ENCODE measurements around the gene NTRK1.

Gene NTRK1

GRCh38 chr1:156926175-156926574 lies 65.5 kb downstream of the NTRK1 start (continued):
- TF ChIP-seq ZBTB10 (tag by site-specific recombination; IDR thresholded peaks at IDR 0.05) (no peak), ZNF677 (tag by site-specific recombination; IDR thresholded peaks at IDR 0.05) (no peak), BCL6B (tag by site-specific recombination; IDR thresholded peaks at IDR 0.05) (no peak), IKZF3 (tag by site-specific recombination; IDR thresholded peaks at IDR 0.05) (peak; percentile 60; the same call in 1 of the 2 replicates), FEZF1 (tag by site-specific recombination; IDR thresholded peaks at IDR 0.05) (peak; percentile 78), BCL11A (tag by site-specific recombination; IDR thresholded peaks at IDR 0.05; ENCODE audit: low read depth) (0 out of 2 replicates have a peak, but pooled peaks have one; percentile 25), ZNF114 (tag by site-specific recombination; IDR thresholded peaks at IDR 0.05) (no peak), ZSCAN30 (tag by site-specific recombination; IDR thresholded peaks at IDR 0.05) (peak; percentile 81; the same call in 1 of the 2 replicates), ZFP41 (tag by site-specific recombination; IDR thresholded peaks at IDR 0.05; ENCODE audit: borderline replicate concordance) (no peak), ZNF596 (tag by site-specific recombination; IDR thresholded peaks at IDR 0.05) (no peak), ZNF530 (tag by site-specific recombination; IDR thresholded peaks at IDR 0.05; ENCODE audit: low read depth) (no peak), ELK4 (IDR thresholded peaks at IDR 0.05; ENCODE audit: borderline replicate concordance, low read depth, low read length) (no peak), ZNF18 (tag by site-specific recombination; IDR thresholded peaks at IDR 0.05) (no peak), KLF1 (tag by site-specific recombination; IDR thresholded peaks at IDR 0.05) (peak; percentile 21), ZNF184 (tag by site-specific recombination; IDR thresholded peaks at IDR 0.05) (no peak), YY2 (tag by site-specific recombination; IDR thresholded peaks at IDR 0.05) (no peak; the same call in 1 of the 2 replicates), ZNF354C (tag by site-specific recombination; IDR thresholded peaks at IDR 0.05; ENCODE audit: borderline replicate concordance, low read depth) (no peak), KLF8 (tag by site-specific recombination; IDR thresholded peaks at IDR 0.05) (no peak; the same call in 1 of the 2 replicates), ZNF626 (tag by site-specific recombination; IDR thresholded peaks at IDR 0.05) (no peak), SP2 (tag by site-specific recombination; IDR thresholded peaks at IDR 0.05) (peak; percentile 6; the same call in 1 of the 2 replicates), ZNF830 (tag by site-specific recombination; IDR thresholded peaks at IDR 0.05; ENCODE audit: low read depth) (no peak), ZBTB21 (tag by site-specific recombination; IDR thresholded peaks at IDR 0.05) (peak; percentile 45; the same call in 1 of the 2 replicates), ZBTB8A (tag by site-specific recombination; IDR thresholded peaks at IDR 0.05) (no peak), PATZ1 (tag by site-specific recombination; IDR thresholded peaks at IDR 0.05) (peak; percentile 56)
- TF ChIP-seq, protein P1, sequence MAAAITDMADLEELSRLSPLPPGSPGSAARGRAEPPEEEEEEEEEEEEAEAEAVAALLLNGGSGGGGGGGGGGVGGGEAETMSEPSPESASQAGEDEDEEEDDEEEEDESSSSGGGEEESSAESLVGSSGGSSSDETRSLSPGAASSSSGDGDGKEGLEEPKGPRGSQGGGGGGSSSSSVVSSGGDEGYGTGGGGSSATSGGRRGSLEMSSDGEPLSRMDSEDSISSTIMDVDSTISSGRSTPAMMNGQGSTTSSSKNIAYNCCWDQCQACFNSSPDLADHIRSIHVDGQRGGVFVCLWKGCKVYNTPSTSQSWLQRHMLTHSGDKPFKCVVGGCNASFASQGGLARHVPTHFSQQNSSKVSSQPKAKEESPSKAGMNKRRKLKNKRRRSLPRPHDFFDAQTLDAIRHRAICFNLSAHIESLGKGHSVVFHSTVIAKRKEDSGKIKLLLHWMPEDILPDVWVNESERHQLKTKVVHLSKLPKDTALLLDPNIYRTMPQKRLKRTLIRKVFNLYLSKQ (tag by site-specific recombination; IDR thresholded peaks at IDR 0.05; ENCODE audit: borderline replicate concordance), result no peak
- TF ChIP-seq, protein P2, sequence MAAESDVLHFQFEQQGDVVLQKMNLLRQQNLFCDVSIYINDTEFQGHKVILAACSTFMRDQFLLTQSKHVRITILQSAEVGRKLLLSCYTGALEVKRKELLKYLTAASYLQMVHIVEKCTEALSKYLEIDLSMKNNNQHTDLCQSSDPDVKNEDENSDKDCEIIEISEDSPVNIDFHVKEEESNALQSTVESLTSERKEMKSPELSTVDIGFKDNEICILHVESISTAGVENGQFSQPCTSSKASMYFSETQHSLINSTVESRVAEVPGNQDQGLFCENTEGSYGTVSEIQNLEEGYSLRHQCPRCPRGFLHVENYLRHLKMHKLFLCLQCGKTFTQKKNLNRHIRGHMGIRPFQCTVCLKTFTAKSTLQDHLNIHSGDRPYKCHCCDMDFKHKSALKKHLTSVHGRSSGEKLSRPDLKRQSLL (tag by site-specific recombination; IDR thresholded peaks at IDR 0.05), result no peak
- TF ChIP-seq, protein P3, sequence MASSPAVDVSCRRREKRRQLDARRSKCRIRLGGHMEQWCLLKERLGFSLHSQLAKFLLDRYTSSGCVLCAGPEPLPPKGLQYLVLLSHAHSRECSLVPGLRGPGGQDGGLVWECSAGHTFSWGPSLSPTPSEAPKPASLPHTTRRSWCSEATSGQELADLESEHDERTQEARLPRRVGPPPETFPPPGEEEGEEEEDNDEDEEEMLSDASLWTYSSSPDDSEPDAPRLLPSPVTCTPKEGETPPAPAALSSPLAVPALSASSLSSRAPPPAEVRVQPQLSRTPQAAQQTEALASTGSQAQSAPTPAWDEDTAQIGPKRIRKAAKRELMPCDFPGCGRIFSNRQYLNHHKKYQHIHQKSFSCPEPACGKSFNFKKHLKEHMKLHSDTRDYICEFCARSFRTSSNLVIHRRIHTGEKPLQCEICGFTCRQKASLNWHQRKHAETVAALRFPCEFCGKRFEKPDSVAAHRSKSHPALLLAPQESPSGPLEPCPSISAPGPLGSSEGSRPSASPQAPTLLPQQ (tag by site-specific recombination; IDR thresholded peaks at IDR 0.05), result 0 out of 2 replicates have a peak, but pooled peaks have one; percentile 35

Data from HEK293 (cell line).